Renal pelvis (tissue), 4 donors: ENCODE results near the gene PRPF6. TPM values are rescaled to one million over a fixed set of nuclear protein-coding genes. Genes with fewer than 3 reads are reported as not detected.

Experiments used
- DNase-seq: peaks from one replicate; pipeline ENCODE4 v3.0.0-alpha.2; 2013
- polyA plus RNA-seq, 3 donors: library from polyadenylated mRNA; unstranded; fragments of 120-200 nt; gene quantifications; one replicate each; pipeline ENCODE4 v1.2.1, GENCODE V29; 2013; ENCODE audit not compliant: insufficient read length in 3 of 3

The PRPF6 gene
- polyA plus RNA-seq, 3 donors, result 87.4 to 97.2 (median 92.1) TPM

- DNase-seq, result no peak
Measured at GRCh38 chr20:64031822-64032314, 50.9 kb downstream of the PRPF6 start.

DNA sequence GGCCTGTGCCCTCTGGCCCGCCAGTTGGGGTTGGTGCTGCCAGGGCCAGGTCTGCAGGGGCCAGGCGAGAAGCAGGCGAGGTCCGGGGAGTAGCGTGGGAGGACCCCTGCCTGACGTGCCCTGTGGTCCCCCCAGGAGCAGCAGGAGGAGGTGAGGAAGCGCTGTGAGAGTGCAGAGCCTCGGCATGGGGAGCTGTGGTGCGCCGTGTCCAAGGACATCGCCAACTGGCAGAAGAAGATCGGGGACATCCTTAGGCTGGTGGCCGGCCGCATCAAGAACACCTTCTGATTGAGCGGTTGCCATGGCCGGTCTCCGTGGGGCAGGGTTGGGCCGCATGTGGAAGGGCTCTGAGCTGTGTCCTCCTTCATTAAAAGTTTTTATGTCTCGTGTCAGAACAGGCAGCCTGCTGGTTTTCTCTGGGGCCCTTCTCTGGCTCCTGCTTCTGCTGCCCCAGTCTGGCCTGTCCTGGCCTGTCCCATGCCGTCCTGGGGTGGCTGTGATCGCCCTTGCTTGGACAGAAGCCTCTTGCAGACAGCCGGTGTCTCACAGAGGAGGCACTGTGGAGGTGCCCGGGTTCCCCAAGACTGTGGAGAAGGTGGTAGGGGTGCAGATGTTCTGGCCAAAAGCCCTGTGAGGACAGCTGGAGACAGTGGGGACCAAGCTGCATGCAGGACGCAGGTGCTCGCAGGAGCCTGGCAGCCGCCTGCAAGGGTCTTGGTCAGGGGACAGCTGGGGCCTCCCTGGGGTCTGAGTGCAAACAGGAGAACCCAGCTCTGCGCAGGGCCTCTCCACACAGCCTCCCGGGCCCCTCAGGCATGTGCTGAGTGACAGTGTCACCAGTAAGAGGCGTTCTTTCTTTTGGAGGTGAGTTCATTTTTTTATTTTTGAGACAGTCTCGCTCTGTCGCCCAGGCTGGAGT, 52.0 kb downstream of the PRPF6 start:
- no peak for DNase-seq

- no peak for DNase-seq
Measured at GRCh38 chr20:64033981-64034493, 53.1 kb downstream of the PRPF6 start.

GRCh38 chr20:64035066-64035932, 54.4 kb downstream of the PRPF6 start:
- no peak for DNase-seq

- DNase-seq, result no peak
Measured at GRCh38 chr20:64035933-64036345, 55.0 kb downstream of the PRPF6 start, which contains the start of gene C20orf204. Gene C20orf204 (plus strand): TSS chr20:64036182. CDS start chr20:64036324, 142 bp downstream.

GRCh38 chr20:64036346-64037198, 55.6 kb downstream of the PRPF6 start:
- no peak for DNase-seq

GRCh38 chr20:64037199-64037497, 56.2 kb downstream of the PRPF6 start:
- no peak for DNase-seq

DNA sequence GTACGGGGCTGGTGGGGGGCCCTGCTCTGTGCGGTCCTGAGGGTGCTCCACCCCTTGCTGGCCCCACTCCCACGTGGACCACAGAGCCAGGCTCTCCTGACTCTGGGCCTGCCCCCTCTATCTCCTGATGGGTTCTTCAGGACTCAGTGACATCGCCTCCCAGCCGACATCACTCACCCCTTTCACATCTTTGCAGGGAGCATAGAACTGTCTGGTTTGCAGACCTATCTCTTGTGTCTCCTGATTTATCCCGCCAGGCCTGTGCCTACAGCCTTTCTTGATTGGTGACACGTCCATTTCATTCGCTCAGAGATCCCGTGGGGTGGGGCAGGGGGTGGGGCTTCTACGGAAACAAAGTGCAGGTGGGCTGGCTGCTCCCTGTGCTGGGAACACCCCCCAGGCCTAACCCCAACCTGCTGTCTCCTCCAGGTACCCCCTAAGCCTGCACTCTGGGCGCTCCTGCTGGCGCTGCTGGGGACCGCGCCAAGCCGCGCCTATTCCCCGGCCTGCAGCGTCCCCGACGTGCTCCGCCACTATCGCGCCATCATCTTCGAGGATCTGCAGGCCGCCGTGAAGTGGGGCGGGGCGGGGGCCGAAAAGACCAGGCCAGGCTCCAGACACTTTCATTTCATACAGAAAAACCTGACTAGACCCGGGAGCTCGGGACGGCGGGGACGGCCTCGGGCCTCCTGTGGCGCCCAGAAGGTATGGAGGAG, 56.7 kb downstream of the PRPF6 start:
- DNase-seq, result no peak

DNA sequence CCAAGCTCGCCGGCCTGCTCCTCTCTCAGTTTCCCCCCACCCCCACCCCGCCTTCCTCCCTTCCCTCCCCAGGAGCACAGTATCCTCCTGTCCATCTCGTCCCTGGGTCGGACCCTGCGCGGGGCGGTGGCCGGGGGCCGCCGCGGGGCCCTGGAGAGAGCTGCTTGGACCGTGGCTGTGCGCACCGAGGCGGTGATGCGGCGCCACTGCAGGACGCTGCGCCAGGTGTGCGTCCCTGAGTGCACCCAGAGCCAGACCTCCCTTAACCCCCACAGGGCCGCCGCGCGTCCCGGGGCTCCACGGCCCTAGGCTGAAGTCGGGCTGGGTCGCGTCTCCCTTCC, 57.3 kb downstream of the PRPF6 start:
- no peak for DNase-seq

- DNase-seq, result peak; percentile 75
Measured at GRCh38 chr20:64038565-64039292, 57.8 kb downstream of the PRPF6 start.

GRCh38 chr20:64039293-64040160, 58.6 kb downstream of the PRPF6 start:
- DNase-seq, result no peak

GRCh38 chr20:64040231-64041039, 59.5 kb downstream of the PRPF6 start:
- no peak for DNase-seq

DNA sequence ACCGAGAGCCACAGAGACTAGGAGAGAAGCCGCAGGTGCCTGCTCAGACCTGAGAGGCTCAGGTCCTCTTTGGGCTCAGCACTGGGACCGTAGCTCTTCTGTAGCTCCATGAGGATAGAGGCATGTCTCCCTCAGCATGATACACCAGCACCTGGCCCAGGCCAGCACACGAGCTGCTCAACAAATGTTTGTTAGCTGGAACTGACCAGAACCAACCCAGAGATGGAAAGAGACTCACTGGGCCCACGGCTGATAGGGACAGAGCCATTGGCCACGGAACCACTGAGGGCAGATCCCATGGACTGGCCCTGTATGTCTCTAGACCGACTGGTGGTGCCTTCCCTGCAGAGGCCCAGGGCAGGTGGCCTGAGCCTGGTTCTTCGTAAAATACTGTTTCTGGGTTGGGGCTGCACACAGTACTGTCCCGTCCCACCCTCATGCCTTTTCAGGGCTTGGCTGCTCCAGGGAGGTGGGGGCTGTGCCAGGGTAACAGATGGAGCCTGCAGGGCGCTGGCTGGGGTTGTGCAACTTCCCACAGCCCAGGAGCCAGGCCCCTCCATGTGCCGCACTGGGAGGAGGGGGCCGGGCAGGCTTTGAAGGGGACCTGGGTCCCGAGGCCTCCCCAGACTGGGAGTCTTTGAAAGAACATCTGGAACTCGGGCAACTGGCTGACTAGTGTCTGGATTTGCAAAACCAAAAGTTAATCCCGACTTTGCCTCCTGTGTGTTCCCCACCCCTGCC, 60.3 kb downstream of the PRPF6 start:
- DNase-seq, result no peak

DNA sequence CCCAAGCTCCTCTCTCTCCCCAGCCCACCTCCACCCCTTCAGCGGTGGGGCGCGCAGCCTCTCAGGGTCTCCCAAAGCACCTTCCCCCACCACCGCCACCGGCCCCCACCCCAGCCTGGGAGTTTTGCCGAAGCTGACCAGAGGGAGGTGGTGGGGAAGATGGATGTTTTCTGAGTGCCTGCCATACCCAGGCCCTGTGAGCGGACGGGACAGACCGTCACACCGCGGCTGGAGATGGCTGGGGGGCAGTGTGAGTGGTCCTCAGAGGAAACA, 60.8 kb downstream of the PRPF6 start:
- DNase-seq, result no peak

DNA sequence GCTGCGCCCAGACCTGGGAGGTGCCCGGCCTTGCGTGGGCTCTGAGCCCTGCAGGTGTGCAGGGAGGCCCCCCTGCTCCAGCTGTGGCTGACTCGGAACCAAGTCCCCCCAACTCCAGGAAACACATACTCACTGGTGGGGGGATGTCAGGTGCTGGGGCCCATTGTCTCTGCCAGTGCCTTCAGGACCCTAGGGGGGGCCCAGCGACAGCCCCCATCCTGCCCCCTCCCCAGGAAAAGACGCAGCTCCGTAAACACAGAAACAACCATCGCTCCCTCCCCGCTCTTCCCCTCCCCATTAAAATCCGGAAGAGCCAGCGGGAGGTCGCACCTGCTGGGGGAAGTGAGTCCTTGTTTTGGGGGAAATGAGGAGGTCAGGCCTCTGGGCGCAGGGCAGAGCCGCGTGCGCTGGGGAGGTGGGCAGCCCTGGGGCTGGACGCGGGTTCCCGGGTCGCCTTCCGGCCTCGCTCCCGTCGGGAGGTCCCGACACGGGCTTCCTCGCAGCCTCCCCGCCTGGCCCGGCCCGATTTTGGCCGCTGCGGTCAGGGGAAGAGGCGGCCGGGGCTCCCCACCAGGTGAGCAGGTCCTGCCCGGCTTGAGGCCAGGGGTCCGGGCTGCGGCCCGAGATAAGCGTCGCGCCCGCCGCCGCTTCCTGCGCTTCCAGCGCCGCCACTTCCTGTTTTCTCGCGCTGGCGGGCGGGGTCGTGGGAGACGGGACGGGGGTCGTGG, 61.3 kb downstream of the PRPF6 start:
- DNase-seq, result no peak

GRCh38 chr20:64043768-64044167, 62.8 kb downstream of the PRPF6 start:
- DNase-seq, result no peak
